Retina (tissue), 1 donor: Measurements from ENCODE around the gene ACER3.

ENCODE experiments used
- DNase-seq: peaks from one replicate; pipeline ENCODE4 v3.0.0-alpha.2; 2016

ACER3 gene

DNA sequence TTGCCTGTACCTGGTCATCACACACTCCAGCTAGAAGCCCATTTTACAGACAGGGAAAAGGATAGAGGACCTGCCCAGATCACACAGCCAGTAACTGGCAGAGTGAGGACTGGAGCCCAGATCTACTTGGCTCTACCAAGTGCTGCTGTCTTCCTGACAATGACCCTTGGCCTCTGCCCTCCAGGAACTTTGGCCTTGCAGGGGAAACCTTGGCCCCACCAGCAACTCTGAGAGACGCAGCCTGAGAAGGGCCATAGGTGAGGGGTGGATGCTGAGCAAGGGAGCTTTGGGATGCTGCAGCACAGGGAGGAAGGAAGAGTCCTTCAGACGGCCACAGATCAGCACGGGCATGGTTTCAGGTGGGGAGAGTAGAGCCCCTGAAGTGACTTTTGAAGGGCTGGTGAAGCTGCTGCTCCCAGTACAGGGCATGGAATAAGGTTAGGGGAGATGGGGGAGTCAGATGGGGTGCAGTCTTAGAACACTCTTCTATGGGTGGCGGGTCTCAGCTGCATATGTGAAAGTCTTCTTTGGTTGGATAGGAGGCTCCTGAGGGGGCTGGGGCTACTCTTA, 204.0 kb downstream of the ACER3 start:
- no peak for DNase-seq

DNA sequence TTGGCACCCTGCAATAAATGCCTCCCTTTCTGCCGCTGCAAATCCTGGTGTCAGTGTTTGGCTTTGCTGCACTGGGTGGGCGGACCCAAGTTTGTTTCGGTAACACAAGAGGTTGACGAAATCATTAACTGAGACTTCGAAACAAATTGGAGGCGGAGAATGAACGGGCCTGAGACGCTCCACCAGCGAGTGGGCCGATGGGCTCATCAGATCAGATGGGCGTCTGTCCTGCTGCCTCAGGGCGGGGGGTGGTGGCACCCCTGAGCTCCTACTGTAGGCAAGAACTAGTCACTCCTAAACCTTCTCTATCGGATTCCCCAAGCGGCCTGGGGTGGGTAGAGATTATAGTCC, 205.1 kb downstream of the ACER3 start:
- no peak for DNase-seq

DNA sequence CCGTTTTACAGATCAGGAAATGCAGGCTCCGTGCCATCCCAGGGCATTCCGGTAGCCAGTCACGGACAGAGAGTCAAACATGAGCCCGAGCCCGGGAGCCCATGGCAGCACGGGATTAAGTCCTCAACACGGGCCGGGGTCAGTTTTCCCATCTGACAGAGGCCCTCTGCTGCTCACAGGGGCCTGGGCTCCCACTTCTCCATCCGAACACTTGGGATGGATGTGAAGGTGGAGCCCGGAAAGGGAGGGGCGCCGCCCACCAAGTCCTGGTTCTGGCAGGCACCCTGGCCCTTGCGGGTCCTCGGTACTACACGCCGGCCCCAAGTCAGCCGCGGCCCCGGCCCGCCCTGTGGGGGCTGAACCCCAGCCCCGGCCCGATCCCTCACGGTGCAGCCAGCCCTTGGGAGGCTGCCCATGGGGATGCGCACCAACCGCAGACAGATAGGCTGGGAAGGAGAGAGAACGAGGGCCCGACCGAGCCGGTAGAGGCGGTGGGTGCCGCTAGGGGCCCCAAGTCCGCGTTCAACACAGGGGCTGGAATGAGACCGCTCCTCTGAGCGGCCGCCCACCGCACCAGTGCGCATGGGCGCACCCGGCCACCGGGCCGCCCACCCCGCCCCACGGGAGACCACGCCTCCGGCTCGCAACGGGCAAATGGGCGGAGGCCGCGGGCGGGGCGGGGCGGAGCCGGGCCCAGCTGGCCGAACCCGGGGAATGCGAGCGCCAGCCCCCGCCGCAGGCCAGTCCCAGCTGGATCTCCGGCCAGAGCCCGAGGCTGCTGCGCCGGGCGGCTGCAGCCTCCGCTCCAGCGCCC, 205.7 kb downstream of the ACER3 start, which contains the start of gene CAPN5:
Gene CAPN5, plus strand, starts transcription at position 743 of the 814 bp plus-strand sequence. CDS start 17,916 bp downstream, outside the sequence.
- DNase-seq, result peak; percentile 95

DNA sequence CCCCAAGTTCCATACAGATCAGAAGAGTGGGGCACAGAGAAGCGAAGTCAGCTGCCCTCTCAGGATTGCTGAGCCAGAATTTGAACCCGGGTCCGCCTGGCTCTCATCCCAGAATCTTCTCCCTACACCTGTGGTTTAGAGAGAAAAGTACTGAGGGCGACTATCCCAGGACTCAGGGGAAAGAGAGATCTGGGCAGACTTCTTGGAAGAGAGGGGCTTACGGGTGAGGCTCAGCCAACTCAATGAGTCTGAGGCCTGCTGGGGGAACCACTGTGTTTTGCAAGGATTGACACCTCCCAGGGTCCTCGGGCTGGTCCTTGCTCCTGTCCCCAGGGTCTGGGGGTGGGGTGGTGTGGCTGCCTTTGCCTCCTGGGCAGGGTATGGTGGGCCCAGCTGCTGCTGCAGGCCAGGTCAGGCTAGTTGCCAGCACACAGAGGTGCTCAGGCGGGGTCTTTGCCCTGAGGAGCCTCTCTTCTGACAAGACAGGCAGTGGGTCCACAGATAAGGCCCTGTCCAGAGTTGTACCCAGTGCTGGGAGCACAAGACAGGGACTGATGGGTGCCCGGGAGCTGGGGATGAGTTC, 207.2 kb downstream of the ACER3 start:
- DNase-seq, result no peak

DNA sequence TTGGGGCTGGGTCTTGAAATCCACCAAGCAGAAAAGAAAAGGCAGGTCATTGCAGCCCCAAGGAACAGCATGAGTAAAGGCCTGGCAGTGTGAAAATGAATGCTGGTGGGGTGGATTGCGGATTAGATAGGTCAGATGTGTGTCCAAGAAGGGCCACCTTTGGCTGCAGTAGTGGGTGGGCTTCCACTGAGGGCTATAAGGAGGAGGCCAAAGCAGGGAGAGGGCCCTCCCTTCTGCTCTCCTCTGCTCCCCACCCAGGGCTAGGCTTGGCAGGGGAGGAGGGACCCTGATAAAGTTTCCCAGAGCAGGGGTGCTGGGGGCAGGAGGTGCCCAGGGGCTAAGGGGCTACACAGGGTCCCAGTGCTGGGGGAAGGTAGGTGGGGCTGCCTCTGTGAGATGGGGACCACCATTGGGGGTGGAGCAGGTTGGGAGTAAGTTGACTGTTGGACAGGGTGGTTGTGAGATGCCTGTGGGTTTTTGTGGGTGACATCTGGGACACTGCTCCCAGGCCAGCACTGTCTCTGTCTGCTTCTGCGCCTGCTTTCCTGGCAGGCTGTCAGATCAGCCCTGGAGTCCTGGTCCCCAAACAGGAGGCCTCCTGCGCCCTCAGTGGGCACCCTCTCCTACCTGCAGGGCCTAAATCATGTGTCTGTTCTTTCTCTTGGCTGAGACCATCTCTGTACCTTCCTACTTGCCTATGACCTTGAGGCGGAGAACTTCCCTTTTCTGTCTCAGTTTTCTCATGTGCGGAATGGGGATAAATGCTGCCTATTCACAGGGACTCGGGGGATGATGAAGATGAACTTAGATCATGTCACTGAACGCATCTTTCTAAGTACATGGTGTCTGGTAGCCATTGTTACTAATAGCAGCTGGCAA, 208.0 kb downstream of the ACER3 start:
- DNase-seq, result no peak

DNA sequence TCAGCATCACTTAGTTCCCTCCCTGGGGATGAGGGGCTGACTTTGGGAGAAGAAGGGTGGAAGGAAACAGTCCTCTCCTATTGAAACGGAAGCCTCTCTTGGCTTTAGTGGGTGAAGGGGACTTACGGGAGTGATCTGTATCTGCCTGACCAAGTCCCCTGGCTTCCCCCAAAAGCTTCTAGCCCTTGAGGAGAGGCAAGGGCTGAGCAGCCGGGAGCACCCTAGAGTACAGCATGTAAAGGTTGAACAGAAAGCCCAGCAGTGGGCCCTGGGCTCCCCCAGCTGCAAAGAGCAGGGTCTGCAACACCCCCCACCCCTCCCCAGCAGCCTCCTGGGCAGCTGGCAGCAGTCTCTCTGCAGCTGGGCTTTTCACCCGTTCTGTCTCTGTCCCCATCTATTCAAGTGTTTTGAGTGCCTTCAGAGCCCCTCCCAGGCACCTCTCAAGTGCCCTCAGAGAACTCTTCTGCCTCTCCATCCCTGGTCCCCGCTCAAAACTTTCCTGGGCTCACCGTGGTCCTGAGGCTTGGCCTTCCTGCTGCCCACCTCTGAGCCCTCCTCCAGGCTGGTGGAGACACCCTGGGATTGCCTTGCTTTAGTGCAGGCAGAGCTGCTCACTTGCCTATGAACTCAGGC, 208.7 kb downstream of the ACER3 start:
- DNase-seq, result peak; percentile 24

DNA sequence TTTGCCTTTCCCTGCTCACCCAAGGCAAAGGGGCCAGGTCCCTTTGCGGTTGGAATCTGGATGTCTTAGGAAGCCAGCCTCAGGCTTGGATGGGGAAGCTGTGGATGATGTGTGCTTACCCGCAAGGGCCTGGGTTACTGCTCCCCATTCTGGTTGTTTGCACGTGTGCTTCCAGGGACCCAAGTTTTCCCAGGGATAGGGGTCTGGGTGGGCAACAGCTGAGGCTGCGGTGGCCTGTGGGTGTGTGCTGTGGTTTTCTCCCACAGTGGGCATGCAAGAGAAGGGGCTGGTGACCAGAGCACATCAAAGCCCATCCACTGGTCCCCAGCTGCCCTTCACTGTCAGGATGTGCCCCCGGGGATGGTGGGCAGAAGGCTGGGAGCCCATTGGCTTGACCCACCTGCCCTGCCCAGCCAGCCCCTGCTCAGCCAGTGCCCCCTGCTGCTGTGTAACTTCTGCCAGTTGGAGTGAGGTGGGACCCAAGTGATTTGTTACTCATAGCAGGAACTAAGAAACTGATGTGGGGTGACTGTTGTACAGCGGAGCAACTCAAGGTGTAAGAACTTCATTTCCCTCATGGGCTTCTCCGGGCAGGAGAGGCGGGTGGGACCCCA, 209.4 kb downstream of the ACER3 start:
- DNase-seq, result no peak

DNA sequence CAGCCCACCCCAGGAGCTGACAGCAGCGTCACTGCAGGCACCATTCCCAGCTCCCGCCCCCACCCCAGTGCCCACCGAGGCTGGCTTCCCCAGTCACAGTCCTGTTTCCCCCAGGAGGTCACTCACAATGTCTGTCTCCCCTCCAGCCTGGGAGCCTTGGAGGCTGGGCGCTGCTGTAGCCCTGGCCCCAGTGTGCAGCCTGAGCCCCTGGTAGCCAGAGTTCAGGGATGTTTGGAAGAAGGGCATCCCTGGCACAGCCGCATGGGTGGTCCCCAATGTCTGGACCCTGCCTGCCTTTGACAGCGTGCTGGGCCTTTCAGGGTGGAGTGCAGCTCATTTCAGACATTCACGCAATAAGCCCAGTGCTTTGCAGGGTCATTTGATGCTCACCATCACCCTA, 210.4 kb downstream of the ACER3 start:
- no peak for DNase-seq

DNA sequence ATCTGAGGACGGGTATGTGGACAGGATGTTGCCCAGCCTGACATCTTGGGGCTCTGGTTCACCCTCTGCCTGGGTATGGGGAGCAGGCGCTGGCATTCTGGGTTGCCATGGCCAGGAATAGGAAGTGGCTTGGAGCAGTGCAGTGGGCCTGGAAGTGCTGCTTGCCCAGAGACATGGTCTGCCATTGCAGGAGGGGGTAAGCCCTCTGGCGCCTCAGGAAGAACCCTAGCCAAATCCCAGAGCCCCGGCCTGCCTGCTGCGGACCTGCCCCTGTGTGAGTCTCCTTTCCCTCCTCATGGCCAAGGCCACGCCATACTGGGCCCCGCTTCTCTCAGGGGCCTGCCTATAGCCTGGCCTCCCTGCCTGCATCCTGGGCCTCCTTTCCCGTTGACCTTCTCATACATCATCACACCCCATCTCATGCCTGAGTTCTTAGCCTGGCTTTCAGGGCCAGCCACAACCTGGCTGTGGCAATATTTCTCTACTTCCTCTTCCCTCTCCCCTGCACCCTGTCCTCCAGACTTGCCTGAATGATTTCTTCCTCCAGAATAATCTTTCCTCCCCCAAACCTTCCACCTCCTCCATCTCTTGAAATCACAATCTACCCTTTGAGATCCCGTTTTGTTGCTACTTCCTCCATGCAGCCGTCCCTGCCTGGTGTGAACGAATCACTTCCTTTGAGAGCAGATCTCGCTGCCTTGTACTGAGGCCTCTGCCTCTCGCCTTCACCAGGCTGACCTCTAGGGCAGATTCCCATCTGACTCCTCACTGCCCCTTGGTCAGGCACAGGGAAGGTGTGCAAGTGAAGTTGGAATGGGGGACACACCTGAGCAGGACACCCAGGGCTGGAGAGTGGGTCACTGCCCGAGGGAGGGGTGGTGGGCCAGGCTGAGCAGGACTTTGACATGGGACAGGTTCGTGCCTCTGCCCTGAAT, 211.2 kb downstream of the ACER3 start:
- DNase-seq, result no peak

DNA sequence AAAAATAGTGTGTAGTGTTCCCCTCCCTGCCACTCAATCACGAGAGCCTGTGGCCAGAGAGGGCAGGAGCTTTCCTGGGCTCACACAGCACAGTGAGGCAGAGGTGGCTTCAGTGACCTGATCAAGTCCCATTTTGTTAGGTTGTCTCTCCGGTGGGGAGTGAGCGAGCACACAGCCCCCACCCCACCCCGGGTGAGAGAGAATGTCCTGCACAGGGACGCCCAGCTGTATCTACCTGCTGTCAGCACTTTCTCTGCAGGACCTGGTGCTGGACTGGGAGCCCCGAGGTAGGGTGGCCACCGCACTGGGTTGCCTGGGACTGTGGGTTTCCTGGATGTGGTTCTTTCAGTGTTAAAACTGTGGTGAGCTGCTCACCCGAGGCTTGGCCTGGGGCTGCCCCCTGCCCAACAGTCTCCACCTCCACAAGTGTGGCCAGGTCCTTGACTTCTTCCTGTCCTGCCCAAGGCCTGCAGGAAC, 212.2 kb downstream of the ACER3 start:
- no peak for DNase-seq

DNA sequence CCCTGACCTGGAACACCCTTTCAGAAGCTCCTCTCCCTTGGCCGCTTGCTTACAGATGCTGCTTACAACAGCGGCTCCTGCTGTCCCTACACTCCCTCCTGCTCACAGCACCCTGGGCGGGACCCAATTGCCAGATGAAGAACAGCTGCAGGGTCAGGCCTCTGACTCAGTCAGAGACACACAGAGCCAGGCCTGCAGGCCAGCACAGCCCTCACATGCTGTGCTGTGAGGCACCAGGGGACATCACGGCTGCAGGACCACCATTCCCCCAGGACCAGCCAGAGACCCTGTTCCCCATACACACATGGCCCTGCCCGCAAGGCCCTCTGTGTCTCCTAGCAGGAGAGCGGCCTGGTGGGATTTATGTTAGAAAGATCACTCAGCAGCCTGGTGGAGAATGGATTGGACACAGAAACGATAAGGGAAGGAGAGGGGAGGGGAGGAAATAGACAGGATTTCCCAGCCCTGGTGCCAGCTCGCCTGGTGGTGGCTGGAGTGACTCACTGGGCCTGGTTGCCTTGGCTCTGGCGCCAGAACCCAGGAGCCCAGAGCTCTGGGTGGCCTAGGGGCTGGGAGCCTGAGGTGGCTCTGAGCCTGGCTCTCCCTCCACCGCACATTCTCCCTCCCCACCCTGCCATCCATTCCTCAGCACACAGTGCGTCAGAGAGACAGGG, 212.7 kb downstream of the ACER3 start:
- DNase-seq, result no peak

DNA sequence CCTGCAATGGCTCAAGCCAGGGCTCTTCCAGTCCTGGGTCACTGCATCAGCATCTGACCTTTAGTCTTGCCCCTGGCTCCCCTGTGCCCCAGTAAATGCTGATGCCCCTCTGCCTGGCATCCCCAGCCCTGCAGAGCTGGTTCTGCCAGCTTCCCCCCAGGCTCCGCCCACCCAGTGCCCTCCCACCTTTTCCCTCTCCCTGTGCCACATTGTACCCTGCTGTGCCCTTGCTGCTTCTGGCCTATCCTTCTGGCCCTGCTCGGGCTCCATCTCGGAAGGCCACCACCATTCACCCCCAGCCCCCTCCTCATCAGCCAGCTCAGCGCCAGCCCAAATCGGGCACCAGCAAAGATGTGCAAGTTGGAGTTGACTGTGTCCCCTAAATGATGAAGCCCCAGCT, 213.5 kb downstream of the ACER3 start:
- no peak for DNase-seq

DNA sequence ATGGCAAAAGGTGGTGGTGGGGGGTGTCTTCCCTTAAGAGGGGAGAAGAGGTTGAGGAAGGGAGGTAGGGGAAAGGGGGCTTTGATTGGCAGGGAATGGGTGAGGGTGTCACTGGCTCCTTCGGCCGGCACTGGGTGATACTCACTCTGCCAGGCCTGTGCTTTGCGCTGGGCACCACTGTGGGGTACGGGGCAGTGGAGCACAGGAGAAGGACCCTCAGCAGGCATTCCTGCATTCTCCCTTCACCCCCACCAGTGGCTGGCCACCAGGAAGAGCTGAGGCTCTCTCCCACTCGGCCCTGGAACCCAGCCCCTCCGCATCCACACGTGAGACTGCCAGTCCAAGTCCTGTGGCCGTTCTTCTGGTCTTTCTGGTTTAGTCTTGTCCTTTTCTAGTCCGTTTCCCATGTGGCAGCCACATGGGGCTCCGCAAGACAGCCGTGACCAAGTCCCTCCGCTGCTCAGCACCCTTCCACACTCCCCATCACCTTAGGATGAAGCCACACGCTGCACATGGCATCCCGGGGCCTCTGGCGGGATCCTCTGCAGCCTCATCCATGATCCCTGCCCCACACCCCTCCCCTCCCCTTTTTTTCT, 214.0 kb downstream of the ACER3 start:
- DNase-seq, result no peak

DNA sequence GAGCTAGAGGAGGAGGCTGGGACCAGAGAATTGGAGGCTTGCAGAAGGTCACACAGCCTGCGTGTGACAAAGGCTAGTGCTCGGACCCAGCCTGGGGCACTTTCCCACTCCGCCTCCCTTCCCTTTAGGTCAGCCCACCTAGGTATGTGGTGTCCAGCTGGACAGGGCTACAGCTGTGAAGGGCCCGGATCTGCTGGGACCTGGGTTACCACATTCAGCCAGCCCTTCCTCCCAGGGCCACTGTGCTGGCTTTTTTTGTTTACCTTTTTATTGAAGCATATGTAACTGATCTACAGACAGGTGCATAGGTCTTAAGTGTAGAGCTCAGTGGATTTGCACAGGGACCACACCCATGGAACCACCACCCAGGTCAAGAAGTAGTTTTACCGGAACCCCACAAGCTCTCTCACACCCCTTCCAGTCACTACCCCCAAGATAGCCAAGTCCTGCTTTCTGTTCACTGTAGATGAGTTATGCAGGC, 214.7 kb downstream of the ACER3 start:
- no peak for DNase-seq
